Breast epithelium (tissue), 4 donors: Measurements from ENCODE around the gene GRIK3. TPM values are rescaled to one million over a fixed set of nuclear protein-coding genes. Genes with fewer than 3 reads are reported as not detected.

Experiments
- DNase-seq, 2 donors: peaks; one replicate each; pipeline ENCODE4 v3.0.0-alpha.2; 2019; ENCODE audit warnings: low spot score in 2 of 2
- H3K27ac ChIP-seq, 2 donors: fragments of 200-600 bp; sonication (generic) in 1 of 2; one replicate each; pipeline ENCODE4 v1.5.1; 2016 to 2019; ENCODE audit warnings: mild to moderate bottlenecking in 1 of 2
- H3K27me3 ChIP-seq, 2 donors: fragments of 200-600 bp; sonication (generic) in 1 of 2; one replicate each; pipeline versions ENCODE4 v1.5.1 to v1.6.0; 2017 to 2019; ENCODE audit warnings: control low read depth in 1 of 2, mild to moderate bottlenecking in 1 of 2
- H3K36me3 ChIP-seq: fragments of 200-600 bp; one replicate; pipeline ENCODE4 v1.5.1; 2019
- H3K4me1 ChIP-seq, 2 donors: fragments of 200-600 bp; sonication (generic); one replicate each; pipeline ENCODE4 v1.5.1; 2016 to 2019; ENCODE audit warnings: control low read depth in 1 of 2
- H3K4me3 ChIP-seq, 3 donors: fragments of 200-600 bp; sonication (generic); 1 replicate in 2 of 3; 2 replicates in 1 of 3; pipeline ENCODE4 v1.5.1; 2016 to 2019; ENCODE audit warnings: mild to moderate bottlenecking in 3 of 3, moderate library complexity in 2 of 3
- H3K9me3 ChIP-seq, 2 donors: fragments of 200-600 bp; sonication (generic) in 1 of 2; one replicate each; pipeline ENCODE4 v1.5.1; 2016 to 2019; ENCODE audit warnings: control low read depth in 1 of 2
- POLR2A ChIP-seq: fragments of 450-650 bp; IDR thresholded peaks from one replicate; pipeline ENCODE4 v1.6.1; 2016; ENCODE audit warnings: antibody characterized with exemption, mild to moderate bottlenecking, moderate library complexity
- POLR2AphosphoS5 ChIP-seq, 3 donors: sonication (generic); formaldehyde crosslinking; IDR thresholded peaks; one replicate each; pipeline ENCODE4 v1.6.1; 2017; ENCODE audit warnings: antibody characterized with exemption in 3 of 3
- intact Hi-C: fragments of 100-400 bp; cut with DNase I; formaldehyde crosslinking; loops from one replicate; pipeline ENCODE4 v1.15.1; 2023; ENCODE audit warnings: low total_unique reads
- total RNA-seq, 3 donors: library from RNA; depleted of rRNA; stranded (reverse); fragments of >200 nt; gene quantifications; one replicate each; pipeline ENCODE4 v1.1.0, GENCODE V29; 2016
- TF ChIP-seq, protein P1 (sequence below), 3 donors: fragments of 450-650 bp; IDR thresholded peaks; one replicate each; pipeline ENCODE4 v1.5.1; 2016 to 2017; ENCODE audit warnings: antibody characterized with exemption in 3 of 3, mild to moderate bottlenecking in 3 of 3, moderate library complexity in 3 of 3

The GRIK3 gene
- total RNA-seq, 3 donors from 2014 or later, result under 0.01 to 10.0 (median 4.6) TPM

DNA sequence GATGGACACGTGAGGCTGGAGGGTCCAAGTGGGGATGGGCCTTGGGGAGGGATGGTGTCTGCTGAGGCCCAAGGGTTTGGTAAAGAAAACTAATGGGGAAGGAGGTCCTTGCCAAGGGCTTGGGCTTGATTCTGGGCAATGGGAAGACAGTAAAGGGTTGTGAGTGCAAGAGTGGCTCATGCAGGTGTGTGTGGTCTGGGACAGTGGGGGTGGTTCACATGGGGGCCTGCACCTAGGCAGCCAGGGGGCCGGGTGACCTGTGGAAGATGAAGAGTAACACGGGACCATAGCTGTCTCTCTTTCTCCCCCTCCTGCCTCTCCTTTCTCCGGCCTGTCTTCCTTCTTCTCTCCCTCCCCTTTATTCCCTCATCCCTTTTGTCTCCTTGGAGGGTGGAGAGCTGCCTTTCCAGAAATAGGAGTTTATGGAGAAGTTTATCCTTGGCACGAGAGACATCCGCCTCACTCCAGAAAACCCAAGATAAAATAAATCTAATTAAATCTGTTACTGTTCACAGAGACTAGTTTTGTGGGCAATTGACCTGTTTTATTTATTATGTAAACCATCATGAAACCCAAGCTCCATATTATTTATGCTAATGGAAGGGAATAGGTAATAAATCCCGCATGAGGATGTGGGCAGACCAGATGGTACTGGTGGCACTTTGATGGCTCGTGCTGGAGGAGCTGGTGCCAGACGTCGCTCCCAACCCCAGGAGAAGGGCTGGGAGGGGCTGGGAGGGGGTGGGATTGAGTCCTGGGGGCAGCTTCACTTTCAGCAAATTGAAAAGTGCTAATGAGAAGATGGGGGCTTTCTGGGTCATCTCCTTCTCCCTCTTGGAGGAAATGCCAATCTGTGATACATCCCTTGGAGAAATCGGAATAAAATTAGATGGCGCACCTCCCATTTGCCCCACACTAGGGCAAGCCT is 278.7 kb downstream of the GRIK3 start:
- Histone ChIP-seq H3K4me1 (no peaks in the 10 kb centered on the region), H3K27me3 (peaks cover 0 to 3% of the 10 kb centered on the region in 2 donors), H3K9me3 (peaks cover 4 to 8% of the 10 kb centered on the region in 2 donors), H3K27ac (no peak overlapping the region), H3K36me3 (no peaks in the 10 kb centered on the region), H3K4me3 (no peak overlapping the region)
- no peak for TF ChIP-seq POLR2A
- intact Hi-C loops, result no loop called here
- DNase-seq, result no peak

DNA sequence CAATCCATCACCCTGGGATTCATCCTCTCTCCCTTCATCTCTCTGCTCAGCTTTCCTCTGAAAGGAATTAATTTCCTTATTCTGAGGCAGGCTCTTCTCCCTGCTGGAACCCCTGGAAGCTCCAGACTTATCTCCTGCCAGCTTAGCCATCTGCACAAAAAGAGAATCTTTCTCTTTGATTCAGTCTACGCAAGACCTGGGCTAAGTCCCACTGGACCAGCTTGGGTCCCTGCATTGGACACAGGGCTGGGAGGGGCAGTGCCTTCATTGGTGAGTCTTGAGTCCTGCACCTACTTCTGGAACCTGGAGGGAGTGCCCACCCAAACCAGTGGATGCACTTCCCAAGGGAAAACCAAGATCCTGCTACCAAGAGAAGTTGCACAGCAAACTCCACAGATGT is 279.9 kb downstream of the GRIK3 start:
- Histone ChIP-seq H3K27me3 (peaks cover 0 to 3% of the 10 kb centered on the region in 2 donors), H3K27ac (no peak overlapping the region), H3K9me3 (peaks cover 1% of the 10 kb centered on the region in 2 donors), H3K4me1 (no peaks in the 10 kb centered on the region), H3K4me3 (no peak overlapping the region), H3K36me3 (no peaks in the 10 kb centered on the region)
- TF ChIP-seq POLR2A, result no peak
- TF ChIP-seq, protein P1, sequence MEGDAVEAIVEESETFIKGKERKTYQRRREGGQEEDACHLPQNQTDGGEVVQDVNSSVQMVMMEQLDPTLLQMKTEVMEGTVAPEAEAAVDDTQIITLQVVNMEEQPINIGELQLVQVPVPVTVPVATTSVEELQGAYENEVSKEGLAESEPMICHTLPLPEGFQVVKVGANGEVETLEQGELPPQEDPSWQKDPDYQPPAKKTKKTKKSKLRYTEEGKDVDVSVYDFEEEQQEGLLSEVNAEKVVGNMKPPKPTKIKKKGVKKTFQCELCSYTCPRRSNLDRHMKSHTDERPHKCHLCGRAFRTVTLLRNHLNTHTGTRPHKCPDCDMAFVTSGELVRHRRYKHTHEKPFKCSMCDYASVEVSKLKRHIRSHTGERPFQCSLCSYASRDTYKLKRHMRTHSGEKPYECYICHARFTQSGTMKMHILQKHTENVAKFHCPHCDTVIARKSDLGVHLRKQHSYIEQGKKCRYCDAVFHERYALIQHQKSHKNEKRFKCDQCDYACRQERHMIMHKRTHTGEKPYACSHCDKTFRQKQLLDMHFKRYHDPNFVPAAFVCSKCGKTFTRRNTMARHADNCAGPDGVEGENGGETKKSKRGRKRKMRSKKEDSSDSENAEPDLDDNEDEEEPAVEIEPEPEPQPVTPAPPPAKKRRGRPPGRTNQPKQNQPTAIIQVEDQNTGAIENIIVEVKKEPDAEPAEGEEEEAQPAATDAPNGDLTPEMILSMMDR (IDR thresholded peaks at IDR 0.05), result no peak
- no peak for TF ChIP-seq POLR2AphosphoS5 (IDR thresholded peaks at IDR 0.05)
- intact Hi-C loops, result no loop called here
- no peak for DNase-seq

DNA sequence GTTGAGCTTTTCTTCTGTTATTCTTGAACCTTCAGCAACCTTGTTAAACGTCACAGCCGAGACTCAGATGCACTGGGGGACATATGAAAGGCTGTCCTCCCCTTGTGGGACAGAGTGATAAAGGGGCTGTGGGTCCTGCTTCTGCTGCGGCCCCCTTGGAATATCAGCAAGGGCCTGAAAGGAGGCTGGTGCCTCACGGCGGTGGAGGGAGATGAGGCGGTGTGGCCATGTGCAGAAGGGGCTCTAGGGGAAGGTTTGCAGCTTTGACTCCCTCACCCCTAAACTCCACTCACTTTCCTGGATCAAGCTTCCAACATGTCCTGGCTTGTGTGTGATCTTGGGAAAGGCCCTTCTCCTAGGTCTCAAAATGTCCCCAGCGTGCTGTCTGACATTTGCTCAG is 280.9 kb downstream of the GRIK3 start:
- Histone ChIP-seq H3K27ac (no peak overlapping the region), H3K4me1 (no peaks in the 10 kb centered on the region), H3K9me3 (no peaks in the 10 kb centered on the region), H3K4me3 (no peak overlapping the region), H3K27me3 (peaks cover 0 to 3% of the 10 kb centered on the region in 2 donors), H3K36me3 (no peaks in the 10 kb centered on the region)
- intact Hi-C loops, result no loop called here
- no peak for TF ChIP-seq POLR2AphosphoS5 (IDR thresholded peaks at IDR 0.05)
- TF ChIP-seq POLR2A, result no peak
- TF ChIP-seq, protein P1 (IDR thresholded peaks at IDR 0.05), result no peak
- no peak for DNase-seq

DNA sequence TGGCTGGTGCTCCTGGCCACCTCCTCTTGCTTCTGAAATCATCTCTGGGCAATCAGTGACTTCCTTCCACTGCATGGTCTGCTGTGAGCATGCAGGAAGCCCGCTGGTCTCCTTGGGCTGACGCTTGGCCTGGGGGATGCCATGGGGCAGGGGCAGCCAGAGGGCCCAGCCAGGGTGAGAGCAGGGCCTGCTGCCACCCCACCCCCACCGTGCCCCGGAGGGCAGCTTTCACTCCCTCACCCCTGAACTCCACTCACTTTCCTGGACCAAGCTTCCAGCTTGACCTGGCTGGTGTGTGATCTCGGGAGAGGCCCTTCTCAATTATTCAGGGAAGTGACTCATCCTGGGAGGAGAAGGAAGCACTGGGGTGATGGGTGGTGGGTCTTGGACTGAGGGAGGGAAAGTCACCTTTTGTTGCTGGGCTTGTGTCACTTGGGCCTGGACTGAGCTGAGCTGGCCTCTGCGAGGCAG is 281.4 kb downstream of the GRIK3 start:
- Histone ChIP-seq H3K27ac (no peak overlapping the region), H3K4me3 (no peak overlapping the region), H3K9me3 (no peaks in the 10 kb centered on the region), H3K27me3 (peaks cover 0 to under 1% of the 10 kb centered on the region in 2 donors), H3K36me3 (no peaks in the 10 kb centered on the region), H3K4me1 (no peaks in the 10 kb centered on the region)
- TF ChIP-seq POLR2AphosphoS5 (IDR thresholded peaks at IDR 0.05), result no peak
- TF ChIP-seq, protein P1 (IDR thresholded peaks at IDR 0.05), result no peak
- TF ChIP-seq POLR2A, result no peak
- intact Hi-C loops, result no loop called here
- DNase-seq, result no peak

DNA sequence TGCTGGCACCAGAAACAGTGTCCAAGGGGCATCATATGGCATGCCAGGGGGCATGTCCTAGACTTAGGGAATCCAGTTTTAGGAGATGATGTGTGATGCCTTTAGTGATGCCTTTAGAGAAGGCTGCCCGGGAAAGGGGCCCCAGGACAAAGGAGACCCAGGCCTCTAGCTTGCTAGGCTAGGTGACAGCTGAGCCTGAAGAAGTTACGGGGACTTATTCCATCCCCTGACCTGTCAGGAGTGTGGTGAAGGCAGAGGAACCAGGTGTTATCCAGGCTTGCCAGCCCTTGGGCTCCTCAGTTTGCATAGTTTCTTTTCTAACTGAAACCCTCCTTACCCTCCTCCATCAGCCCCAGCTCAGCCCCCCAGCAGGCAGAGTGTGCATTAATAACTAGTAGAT is 281.9 kb downstream of the GRIK3 start:
- Histone ChIP-seq H3K9me3 (no peaks in the 10 kb centered on the region), H3K4me3 (no peak overlapping the region), H3K27me3 (no peaks in the 10 kb centered on the region), H3K36me3 (no peaks in the 10 kb centered on the region), H3K27ac (no peak overlapping the region), H3K4me1 (no peaks in the 10 kb centered on the region)
- DNase-seq, result no peak
- TF ChIP-seq POLR2A, result no peak
- TF ChIP-seq POLR2AphosphoS5 (IDR thresholded peaks at IDR 0.05), result no peak
- TF ChIP-seq, protein P1 (IDR thresholded peaks at IDR 0.05), result no peak
- intact Hi-C loops, result no loop called here
